ENCODE results near the gene KRTAP19-7.

DNA sequence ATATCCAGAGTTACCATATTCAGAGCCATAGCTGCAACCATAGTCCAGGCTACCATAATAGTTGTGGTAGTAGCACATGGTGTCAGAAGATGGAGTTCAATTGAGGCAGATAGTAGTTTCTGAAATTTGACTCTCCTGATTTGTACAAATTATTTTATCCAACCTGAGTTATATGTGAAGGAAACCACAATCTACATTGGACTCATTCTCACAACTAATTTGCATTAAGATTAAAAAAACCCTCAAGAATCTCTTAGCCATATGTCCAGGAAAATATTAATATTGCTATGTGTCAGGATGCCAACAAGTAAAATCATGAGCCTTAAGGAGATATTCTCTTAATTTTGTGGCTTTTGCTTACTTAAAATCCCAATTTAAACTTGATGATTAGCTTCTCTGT, 29.2 kb upstream of the KRTAP19-7 start, which contains the start of gene KRTAP22-2:
- TF ChIP-seq POLR2A (IDR thresholded peaks at IDR 0.05; ENCODE audit: low read depth, low read length) (no peak), FOS (IDR thresholded peaks at IDR 0.05; ENCODE audit: borderline replicate concordance, extremely low read depth, insufficient read length) (no peak), GABPA (IDR thresholded peaks at IDR 0.05; ENCODE audit: low read depth) (no peak), PAX5 (IDR thresholded peaks at IDR 0.05; ENCODE audit: borderline replicate concordance, low read depth, low read length) (no peak), RAD21 (IDR thresholded peaks at IDR 0.05; ENCODE audit: insufficient read depth, low read depth, low read length) (no peak), ATF7 (IDR thresholded peaks at IDR 0.05; ENCODE audit: low read depth) (no peak), FOXM1 (IDR thresholded peaks at IDR 0.05; ENCODE audit: low read depth, low read length) (no peak)
- TF ChIP-seq, protein P1, sequence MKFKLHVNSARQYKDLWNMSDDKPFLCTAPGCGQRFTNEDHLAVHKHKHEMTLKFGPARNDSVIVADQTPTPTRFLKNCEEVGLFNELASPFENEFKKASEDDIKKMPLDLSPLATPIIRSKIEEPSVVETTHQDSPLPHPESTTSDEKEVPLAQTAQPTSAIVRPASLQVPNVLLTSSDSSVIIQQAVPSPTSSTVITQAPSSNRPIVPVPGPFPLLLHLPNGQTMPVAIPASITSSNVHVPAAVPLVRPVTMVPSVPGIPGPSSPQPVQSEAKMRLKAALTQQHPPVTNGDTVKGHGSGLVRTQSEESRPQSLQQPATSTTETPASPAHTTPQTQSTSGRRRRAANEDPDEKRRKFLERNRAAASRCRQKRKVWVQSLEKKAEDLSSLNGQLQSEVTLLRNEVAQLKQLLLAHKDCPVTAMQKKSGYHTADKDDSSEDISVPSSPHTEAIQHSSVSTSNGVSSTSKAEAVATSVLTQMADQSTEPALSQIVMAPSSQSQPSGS (IDR thresholded peaks at IDR 0.05; ENCODE audit: low read length): no peak
- TF ChIP-seq, protein P2, sequence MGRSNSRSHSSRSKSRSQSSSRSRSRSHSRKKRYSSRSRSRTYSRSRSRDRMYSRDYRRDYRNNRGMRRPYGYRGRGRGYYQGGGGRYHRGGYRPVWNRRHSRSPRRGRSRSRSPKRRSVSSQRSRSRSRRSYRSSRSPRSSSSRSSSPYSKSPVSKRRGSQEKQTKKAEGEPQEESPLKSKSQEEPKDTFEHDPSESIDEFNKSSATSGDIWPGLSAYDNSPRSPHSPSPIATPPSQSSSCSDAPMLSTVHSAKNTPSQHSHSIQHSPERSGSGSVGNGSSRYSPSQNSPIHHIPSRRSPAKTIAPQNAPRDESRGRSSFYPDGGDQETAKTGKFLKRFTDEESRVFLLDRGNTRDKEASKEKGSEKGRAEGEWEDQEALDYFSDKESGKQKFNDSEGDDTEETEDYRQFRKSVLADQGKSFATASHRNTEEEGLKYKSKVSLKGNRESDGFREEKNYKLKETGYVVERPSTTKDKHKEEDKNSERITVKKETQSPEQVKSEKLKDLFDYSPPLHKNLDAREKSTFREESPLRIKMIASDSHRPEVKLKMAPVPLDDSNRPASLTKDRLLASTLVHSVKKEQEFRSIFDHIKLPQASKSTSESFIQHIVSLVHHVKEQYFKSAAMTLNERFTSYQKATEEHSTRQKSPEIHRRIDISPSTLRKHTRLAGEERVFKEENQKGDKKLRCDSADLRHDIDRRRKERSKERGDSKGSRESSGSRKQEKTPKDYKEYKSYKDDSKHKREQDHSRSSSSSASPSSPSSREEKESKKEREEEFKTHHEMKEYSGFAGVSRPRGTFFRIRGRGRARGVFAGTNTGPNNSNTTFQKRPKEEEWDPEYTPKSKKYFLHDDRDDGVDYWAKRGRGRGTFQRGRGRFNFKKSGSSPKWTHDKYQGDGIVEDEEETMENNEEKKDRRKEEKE (IDR thresholded peaks at IDR 0.05): no peak
- TF ChIP-seq, protein P3, sequence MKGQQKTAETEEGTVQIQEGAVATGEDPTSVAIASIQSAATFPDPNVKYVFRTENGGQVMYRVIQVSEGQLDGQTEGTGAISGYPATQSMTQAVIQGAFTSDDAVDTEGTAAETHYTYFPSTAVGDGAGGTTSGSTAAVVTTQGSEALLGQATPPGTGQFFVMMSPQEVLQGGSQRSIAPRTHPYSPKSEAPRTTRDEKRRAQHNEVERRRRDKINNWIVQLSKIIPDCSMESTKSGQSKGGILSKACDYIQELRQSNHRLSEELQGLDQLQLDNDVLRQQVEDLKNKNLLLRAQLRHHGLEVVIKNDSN (IDR thresholded peaks at IDR 0.05; ENCODE audit: borderline replicate concordance, extremely low read length, insufficient read depth, low read depth, low read length): no peak
- TF ChIP-seq, protein P4, sequence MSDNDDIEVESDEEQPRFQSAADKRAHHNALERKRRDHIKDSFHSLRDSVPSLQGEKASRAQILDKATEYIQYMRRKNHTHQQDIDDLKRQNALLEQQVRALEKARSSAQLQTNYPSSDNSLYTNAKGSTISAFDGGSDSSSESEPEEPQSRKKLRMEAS (IDR thresholded peaks at IDR 0.05; ENCODE audit: low read depth, low read length): no peak

Measured in GM12878 (cell line).